ENCODE data around the gene GZMM.

Gene GZMM

GRCh38 chr19:543910-544608, at the start of gene GZMM:
Gene GZMM, plus strand, starts transcription at chr19:544053. Its CDS starts 19 bp downstream, at chr19:544072.
- no peak for DNase-seq

DNA sequence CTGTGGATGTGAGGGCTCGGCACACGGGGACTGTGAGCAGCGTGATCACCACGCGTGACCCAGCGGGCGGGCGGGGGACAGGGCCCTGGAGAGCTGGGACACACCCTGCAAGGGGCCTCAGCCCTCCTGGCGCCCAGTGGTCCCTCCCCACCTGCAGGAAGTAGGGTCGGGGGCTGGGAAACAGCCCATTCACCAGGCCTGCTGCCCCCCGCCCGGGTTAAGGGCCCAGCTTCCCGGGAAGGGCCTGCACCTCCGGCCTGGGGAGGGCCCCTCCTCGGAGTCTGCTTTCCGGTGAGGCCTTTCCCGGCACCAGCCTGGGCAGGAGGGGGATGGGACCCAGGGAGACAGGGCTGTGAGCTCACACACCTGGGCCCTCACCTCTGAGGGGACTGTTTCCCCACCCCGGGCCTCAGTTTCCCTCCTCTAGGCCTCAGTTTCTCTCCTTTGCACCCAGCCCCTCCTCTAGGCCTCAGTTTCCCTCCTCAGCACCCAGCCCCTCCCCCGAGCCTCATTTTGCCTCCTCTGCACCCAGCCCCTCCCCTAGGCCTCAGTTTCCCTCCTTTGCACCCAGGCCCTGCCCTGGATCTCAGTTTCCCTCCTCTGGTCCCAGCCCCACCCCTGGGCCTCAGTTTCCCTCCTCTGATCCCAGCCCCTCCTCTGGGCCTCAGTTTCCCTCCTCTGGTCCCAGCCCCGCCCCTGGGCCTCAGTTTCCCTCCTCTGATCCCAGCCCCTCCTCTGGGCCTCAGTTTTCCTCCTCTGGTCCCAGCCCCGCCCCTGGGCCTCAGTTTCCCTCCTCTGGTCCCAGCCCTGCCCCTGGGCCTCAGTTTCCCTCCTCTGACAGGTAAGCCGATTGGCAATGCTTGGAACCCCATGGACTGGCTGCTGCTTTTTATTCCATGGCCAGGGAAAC, 49.4 kb upstream of the GZMM start:
- DNase-seq, result no peak

DNA sequence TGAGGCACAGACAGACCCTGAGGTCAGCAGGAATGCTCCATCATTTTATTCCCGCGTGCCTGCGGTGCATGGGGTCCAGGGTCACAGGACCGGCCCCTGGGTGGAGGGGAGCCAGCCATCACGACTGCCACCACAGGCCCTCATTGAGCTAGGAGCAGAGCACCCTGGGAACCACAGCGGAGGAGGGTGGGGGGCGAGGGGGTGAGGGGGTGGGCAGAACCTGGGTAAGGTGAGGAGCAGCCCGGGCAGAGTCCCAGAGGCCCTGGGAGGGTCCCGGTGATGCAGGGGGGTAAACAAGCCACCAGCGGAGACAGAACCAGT, 48.8 kb upstream of the GZMM start:
- DNase-seq, result no peak

GRCh38 chr19:495402-496111, 48.3 kb upstream of the GZMM start:
- no peak for DNase-seq

DNA sequence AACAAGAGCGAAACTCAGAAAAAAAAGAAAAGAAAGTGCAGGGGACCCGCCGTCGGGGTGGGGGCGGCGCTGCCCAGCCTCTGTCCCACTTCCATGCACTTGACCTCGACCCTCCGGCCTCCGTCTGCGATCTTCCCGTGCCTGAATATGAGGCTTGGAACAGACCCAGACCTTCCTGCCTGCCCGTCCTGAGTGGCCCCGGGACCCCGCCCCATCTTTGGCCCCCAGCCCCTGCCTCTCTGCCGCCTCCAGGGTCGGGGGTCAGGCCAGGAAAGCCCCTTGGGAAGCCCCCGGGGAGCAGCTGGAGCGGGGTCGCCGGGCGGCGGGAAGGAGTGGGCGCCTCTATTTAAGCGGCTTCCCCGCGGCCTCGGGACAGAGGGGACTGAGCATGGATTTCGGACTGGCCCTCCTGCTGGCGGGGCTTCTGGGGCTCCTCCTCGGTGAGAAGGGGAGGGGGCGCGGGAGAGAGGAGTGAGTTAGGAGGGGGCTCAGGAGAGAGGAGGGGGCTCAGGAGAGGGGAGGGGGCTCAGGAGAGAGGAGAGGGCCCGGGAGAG, 47.7 kb upstream of the GZMM start, which contains the start of gene MADCAM1:
Gene MADCAM1 (plus strand): TSS at position 375 of the 554 bp plus-strand sequence. CDS start 14 bp downstream, at position 389.
- DNase-seq, result no peak

- DNase-seq, result no peak
Measured at GRCh38 chr19:496986-497385, 46.9 kb upstream of the GZMM start.

- no peak for DNase-seq
Measured at GRCh38 chr19:497491-497868, 46.4 kb upstream of the GZMM start.

DNA sequence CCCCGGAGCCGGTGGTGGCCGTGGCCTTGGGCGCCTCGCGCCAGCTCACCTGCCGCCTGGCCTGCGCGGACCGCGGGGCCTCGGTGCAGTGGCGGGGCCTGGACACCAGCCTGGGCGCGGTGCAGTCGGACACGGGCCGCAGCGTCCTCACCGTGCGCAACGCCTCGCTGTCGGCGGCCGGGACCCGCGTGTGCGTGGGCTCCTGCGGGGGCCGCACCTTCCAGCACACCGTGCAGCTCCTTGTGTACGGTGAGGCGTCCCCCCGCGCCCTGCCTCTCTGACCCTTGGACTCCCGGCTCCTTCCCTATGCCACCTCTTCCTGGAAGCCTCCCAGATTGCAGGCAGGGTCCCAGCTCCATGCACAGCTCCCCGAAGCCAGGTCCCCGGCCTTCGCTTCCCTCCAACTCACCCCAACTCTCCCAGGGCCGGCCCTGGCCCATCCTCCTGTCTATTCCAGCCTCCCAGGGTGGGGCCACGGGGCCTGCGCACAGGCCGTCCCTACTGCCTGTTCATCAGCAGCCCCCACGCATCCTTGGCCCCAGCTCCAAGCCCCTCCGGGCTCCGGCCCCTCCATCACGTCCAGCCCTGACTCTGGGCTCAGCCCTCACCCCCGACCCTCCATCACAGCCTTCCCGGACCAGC, 45.9 kb upstream of the GZMM start:
- DNase-seq, result no peak

DNA sequence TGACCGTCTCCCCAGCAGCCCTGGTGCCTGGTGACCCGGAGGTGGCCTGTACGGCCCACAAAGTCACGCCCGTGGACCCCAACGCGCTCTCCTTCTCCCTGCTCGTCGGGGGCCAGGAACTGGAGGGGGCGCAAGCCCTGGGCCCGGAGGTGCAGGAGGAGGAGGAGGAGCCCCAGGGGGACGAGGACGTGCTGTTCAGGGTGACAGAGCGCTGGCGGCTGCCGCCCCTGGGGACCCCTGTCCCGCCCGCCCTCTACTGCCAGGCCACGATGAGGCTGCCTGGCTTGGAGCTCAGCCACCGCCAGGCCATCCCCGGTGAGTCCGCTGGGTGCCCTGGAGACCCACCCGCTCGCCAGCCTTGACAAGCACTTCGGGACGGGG, 45.4 kb upstream of the GZMM start:
- DNase-seq, result no peak

DNA sequence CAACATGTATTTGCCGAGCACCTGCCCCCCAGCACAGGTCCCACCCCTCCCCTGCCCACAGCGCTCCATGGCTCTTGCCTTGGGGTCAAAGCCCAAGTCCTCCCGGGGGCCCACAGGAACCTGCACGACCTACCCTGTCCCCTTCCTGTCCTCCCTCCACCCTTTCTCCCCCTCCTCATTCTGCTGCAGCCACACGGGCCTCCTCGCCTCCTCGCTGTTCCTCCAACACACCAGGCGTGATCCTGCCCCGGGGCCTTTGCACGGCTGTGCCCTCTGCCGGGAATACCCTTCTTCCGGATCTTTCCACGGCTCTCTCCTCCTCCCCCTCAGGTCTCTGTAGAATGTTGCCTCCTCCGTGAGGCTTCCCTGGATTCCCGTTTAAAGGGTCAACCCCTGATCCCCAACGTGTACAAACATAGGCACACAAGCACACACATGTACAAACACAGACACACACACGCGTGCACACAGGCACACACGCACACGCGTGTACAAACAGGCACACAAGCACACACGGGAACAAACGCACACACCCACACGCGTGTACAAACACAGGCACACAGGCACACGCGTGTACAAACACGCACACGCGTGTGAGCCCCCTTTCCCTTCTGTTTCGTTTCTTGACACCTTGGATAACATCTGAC, 44.8 kb upstream of the GZMM start:
- DNase-seq, result no peak

DNA sequence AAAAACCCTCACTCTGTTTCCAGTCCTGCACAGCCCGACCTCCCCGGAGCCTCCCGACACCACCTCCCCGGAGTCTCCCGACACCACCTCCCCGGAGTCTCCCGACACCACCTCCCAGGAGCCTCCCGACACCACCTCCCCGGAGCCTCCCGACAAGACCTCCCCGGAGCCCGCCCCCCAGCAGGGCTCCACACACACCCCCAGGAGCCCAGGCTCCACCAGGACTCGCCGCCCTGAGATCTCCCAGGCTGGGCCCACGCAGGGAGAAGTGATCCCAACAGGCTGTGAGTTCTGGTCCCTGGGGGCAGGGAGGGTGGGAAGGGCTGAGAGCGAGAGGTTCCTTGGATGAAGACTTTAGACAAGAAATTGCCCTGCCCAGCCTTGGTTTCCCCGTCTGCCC, 42.2 kb upstream of the GZMM start:
- no peak for DNase-seq

GRCh38 chr19:504616-505015, 39.2 kb upstream of the GZMM start:
- no peak for DNase-seq

- peak; percentile 96 for DNase-seq
Measured at GRCh38 chr19:506404-507285, 37.2 kb upstream of the GZMM start.

- DNase-seq, result peak; percentile 48
Measured at GRCh38 chr19:507286-508203, 36.3 kb upstream of the GZMM start, which contains the start of gene TPGS1. Gene TPGS1, plus strand, starts transcription at chr19:507497. Its CDS starts 10 bp downstream, at chr19:507507.

GRCh38 chr19:508204-509150, 35.4 kb upstream of the GZMM start:
- DNase-seq, result no peak

DNA sequence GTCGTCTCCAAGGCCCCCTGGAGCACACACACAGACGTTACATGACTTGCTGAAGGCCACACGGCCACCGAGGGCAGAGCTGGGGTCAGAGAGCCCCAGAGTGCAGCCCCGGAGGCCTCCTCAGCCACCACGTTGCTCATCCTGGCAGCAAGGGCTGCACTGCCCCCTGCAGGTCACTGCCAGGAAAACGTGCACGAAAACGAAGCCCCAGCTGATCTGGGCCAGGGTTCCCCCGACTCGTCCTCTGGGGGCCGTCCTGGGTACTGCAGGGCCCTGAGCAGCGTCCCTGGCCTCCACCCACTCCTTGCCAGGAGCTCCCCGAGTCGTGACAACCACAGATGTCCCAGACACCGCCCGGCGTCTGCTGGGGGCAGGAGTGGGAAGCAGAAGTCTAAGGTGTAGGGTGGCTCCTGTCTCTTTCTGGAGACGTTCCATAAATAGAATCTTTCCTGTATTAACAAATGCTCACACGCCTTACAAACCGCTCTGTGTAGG, 33.2 kb upstream of the GZMM start:
- peak; percentile 61 for DNase-seq

DNA sequence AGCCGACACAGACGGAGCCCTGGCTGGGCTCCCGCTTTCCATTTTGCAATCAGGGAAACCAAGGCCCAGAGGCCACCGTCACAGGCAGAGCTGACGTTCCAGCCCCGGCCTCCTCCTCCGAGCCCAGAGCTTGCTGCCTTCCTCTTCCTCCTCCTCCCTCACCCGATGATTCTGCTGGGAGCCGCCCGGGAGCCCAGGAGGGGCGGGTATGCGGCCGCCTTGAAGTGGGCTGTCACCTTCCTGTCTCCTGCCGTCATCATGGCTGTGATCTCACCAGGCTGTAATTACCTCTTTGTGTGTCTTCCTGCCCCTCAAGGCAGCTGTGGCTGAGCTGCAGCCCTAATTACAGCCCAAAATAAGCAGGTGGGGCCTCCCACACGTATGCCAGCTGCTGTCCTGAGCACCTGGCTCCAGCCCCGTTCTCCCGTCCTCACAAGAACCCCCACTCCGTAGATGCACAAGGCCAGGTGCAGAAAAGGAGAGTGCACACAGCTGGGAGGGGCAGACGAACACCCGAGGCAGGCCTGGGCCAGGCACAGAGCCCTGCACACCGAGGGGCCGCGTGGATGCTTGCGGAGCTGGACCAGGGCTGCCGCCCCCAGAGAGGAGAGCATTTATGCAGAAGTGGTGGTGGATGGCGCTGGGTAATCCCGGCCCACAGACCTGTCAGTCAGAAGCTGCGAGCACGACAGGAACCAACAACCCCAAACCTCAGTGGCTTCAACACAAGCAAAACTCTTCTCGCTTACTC, 32.6 kb upstream of the GZMM start:
- peak; percentile 98 for DNase-seq

Measured in SHP77 treated with DMSO at 0.1 percent for 48 hours (cell line).